GM18519 (cell line): ENCODE data around the gene GNA12.
A peak's percentile ranks its signal among the peaks of the same experiment; 100 is the strongest.

Experiments
- ATAC-seq: cut with Tn5 transposase; IDR thresholded peaks from one replicate; pipeline ENCODE4 v1.9.1; 2021; ENCODE audit warnings: mild to moderate bottlenecking, moderate library complexity; ENCODE audit not compliant: unreplicated experiment, low FRiP score

Gene GNA12

GRCh38 chr7:2719007-2719406 is 125.1 kb downstream of the GNA12 start:
- ATAC-seq, result no peak

GRCh38 chr7:2718296-2718965 is 125.7 kb downstream of the GNA12 start:
- ATAC-seq, result no peak

- no peak for ATAC-seq
These were observed 126.5 kb downstream of the GNA12 start for GRCh38 chr7:2717293-2718261.

- no peak for ATAC-seq
These were observed 127.2 kb downstream of the GNA12 start for GRCh38 chr7:2716906-2717292.

GRCh38 chr7:2716488-2716887 is 127.6 kb downstream of the GNA12 start:
- no peak for ATAC-seq

- ATAC-seq, result no peak
These were observed 128.5 kb downstream of the GNA12 start for GRCh38 chr7:2715341-2716231.

- no peak for ATAC-seq
These were observed 129.5 kb downstream of the GNA12 start for GRCh38 chr7:2714636-2715035.

- ATAC-seq, result no peak
These were observed 130.1 kb downstream of the GNA12 start for GRCh38 chr7:2713978-2714377.

GRCh38 chr7:2713370-2713769 is 130.7 kb downstream of the GNA12 start:
- no peak for ATAC-seq

GRCh38 chr7:2711895-2712675 is 132.0 kb downstream of the GNA12 start:
- no peak for ATAC-seq

- no peak for ATAC-seq
These were observed 133.1 kb downstream of the GNA12 start for GRCh38 chr7:2710901-2711551.

GRCh38 chr7:2710286-2710655 is 133.8 kb downstream of the GNA12 start:
- ATAC-seq, result no peak

GRCh38 chr7:2709553-2710285 is 134.4 kb downstream of the GNA12 start:
- ATAC-seq, result peak; percentile 67

- ATAC-seq, result no peak
These were observed 135.4 kb downstream of the GNA12 start for GRCh38 chr7:2708547-2709310.

- ATAC-seq, result no peak
These were observed 136.1 kb downstream of the GNA12 start for GRCh38 chr7:2708041-2708440.

GRCh38 chr7:2707481-2707880 is 136.6 kb downstream of the GNA12 start:
- no peak for ATAC-seq

GRCh38 chr7:2706685-2707126 is 137.4 kb downstream of the GNA12 start:
- ATAC-seq, result no peak
